GM12878 (cell line): ENCODE data around the gene MRGPRF. TPM values are rescaled to one million over a fixed set of nuclear protein-coding genes. Genes with fewer than 3 reads are reported as not detected.
A peak's percentile ranks its signal among the peaks of the same experiment; 100 is the strongest.

Experiments used
- ATAC-seq: fragments of 200-7000 bp; cut with Tn5 transposase; 3 replicates; pipeline ENCODE4 v1.9.1; 2020; ENCODE audit warnings: mild to moderate bottlenecking, moderate library complexity
- Bru-seq: library from RNA; stranded (reverse); fragments of 400-500 nt; gene quantifications from one replicate; lab custom pipeline; 2021; lab: Mats Ljungman, UMichigan
- BruChase-seq, 2 experiments: library from RNA; stranded (reverse); fragments of 400-500 nt; gene quantifications; one replicate each; lab custom pipeline; 2021; lab: Mats Ljungman, UMichigan
- BruUV-seq: library from RNA; stranded (reverse); fragments of 400-500 nt; replicated peaks from 2 replicates; lab custom pipeline; 2021; lab: Mats Ljungman, UMichigan
- CTCF ChIA-PET: fragments of 300-600 bp; sonication (Branson Sonifier 250); formaldehyde crosslinking; extraction: SDS; loops from one replicate; lab custom pipeline; 2021; ENCODE audit warnings: inconsistent platforms; lab: Yijun Ruan, JAX
- POLR2A ChIA-PET: fragments of 350-600 bp; formaldehyde crosslinking; extraction: SDS; loops from one replicate; lab custom pipeline; 2021; ENCODE audit warnings: inconsistent platforms; lab: Charles Lee
- RAD21 ChIA-PET: fragments of 300-600 bp; sonication (Branson Sonifier 250); formaldehyde crosslinking; loops from one replicate; lab custom pipeline; 2023; ENCODE audit warnings: antibody characterized with exemption; ENCODE audit not compliant: unreplicated experiment; lab: Charles Lee
- SMC1A ChIA-PET: fragments of 300-600 bp; sonication (Branson Sonifier 250); formaldehyde crosslinking; loops from one replicate; lab custom pipeline; 2023; ENCODE audit not compliant: unreplicated experiment, uncharacterized antibody; lab: Charles Lee
- DNase-seq: peaks from one replicate; pipeline ENCODE4 v3.0.0-alpha.2; 2011; ENCODE audit warnings: low read depth, low spot score
- FAIRE-seq: peaks from 3 replicates; lab custom pipeline; 2011; peaks lifted over from hg19 to GRCh38; lab: Jason Lieb, UNC
- H2AFZ ChIP-seq: 2 replicates; pipeline ENCODE4 v1.6.0; 2011; ENCODE audit warnings: low read depth, low read length, control low read depth; ENCODE audit not compliant: control insufficient read depth
- H3K27ac ChIP-seq: 2 replicates; pipeline ENCODE4 v1.5.1; 2011; ENCODE audit warnings: control low read depth; ENCODE audit not compliant: control insufficient read depth, insufficient read depth
- H3K27me3 ChIP-seq, 2 experiments: replicated peaks in 1 of 2; 2 replicates each; pipeline versions ENCODE4 v1.6.0 to v1.6.1; 2011; ENCODE audit warnings: low read length in 1 of 2; ENCODE audit not compliant: control insufficient read depth in 2 of 2, insufficient read depth in 2 of 2
- H3K36me3 ChIP-seq, 2 experiments: 2 replicates each; pipeline ENCODE4 v1.5.1; 2011; ENCODE audit warnings: low read length in 1 of 2; ENCODE audit not compliant: control insufficient read depth in 2 of 2, insufficient read depth in 2 of 2
- H3K4me1 ChIP-seq: 2 replicates; pipeline ENCODE4 v1.6.1; 2011; ENCODE audit warnings: mild to moderate bottlenecking, low read length, moderate library complexity, mixed read lengths; ENCODE audit not compliant: control insufficient read depth, insufficient read depth
- H3K4me2 ChIP-seq: 2 replicates; pipeline ENCODE4 v1.6.0; 2011; ENCODE audit warnings: control low read depth; ENCODE audit not compliant: control insufficient read depth, insufficient read depth
- H3K4me3 ChIP-seq: fragments of 200-600 bp; sonication (generic); 2 replicates; pipeline ENCODE4 v1.5.1; 2016
- H3K79me2 ChIP-seq: 2 replicates; pipeline ENCODE4 v1.6.0; 2011; ENCODE audit warnings: low read length; ENCODE audit not compliant: control insufficient read depth, insufficient read depth
- H3K9ac ChIP-seq: 2 replicates; pipeline ENCODE4 v1.8.0; 2011; ENCODE audit warnings: low read length, control low read depth, mixed read lengths; ENCODE audit not compliant: control insufficient read depth, insufficient read depth
- H3K9me3 ChIP-seq: replicated peaks from 3 replicates; pipeline ENCODE4 v1.5.1; 2011; ENCODE audit warnings: mild to moderate bottlenecking, low read length; ENCODE audit not compliant: control insufficient read depth, insufficient read depth
- H4K20me1 ChIP-seq: 2 replicates; pipeline ENCODE4 v1.6.0; 2011; ENCODE audit not compliant: control insufficient read depth, insufficient read depth
- CREM ChIP-seq: IDR thresholded peaks from 2 replicates; pipeline ENCODE4 v1.6.1; 2014; ENCODE audit warnings: antibody characterized with exemption, low read depth
- WGBS: methylation state at CpG from one replicate; pipeline ENCODE4 v1.1.6; 2016; ENCODE audit warnings: low lambda C conversion rate; ENCODE audit not compliant: insufficient replicate concordance, insufficient coverage; ENCODE audit errors: missing lambda C conversion rate; 5-methylcytosine and 5-hydroxymethylcytosine counted together
- in situ Hi-C: fragments of 300-500 bp; cut with MboI; formaldehyde crosslinking; loops from 9 replicates; pipeline ENCODE4 v1.14.3; 2018; ENCODE audit warnings: mixed read lengths
- intact Hi-C: fragments of 100-400 bp; cut with micrococcal nuclease; formaldehyde crosslinking; loops from one replicate; pipeline ENCODE4 v1.14.2; 2022; ENCODE audit not compliant: unreplicated experiment
- long read RNA-seq, 2 experiments: library from polyadenylated mRNA; unstranded; transcript quantifications; one replicate each; pipeline ENCODE4 v2.0.0, GENCODE V29; 2019 to 2020
- polyA minus RNA-seq, 3 experiments: library from RNA; depleted of rRNA, polyadenylated mRNA; stranded (reverse); fragments of >200 nt; gene quantifications; 2 replicates each; pipeline ENCODE4 v1.2.3, GENCODE V29; 2011
- polyA plus RNA-seq, 11 experiments: library from polyadenylated mRNA; depleted of rRNA in 4 of 11; unstranded in 6 of 11; stranded (reverse) in 5 of 11; fragments of >200 nt; fragmentation: Nextera tagmentation in 4 of 11; fragmentation: Illumina TruSeq in 1 of 11; extraction: Ambion mirVana in 4 of 11; extraction: Trizol in 1 of 11; gene quantifications; 1 replicate in 1 of 11; 2 replicates in 10 of 11; pipeline versions ENCODE4 v1.2.1 to v1.2.3, GENCODE V29; 2011 to 2016; ENCODE audit warnings: inconsistent platforms in 2 of 11, missing spikeins in 2 of 11, low read depth in 1 of 11
- total RNA-seq, 4 experiments: library from RNA; depleted of rRNA in 3 of 4; stranded (reverse); fragments of >200 nt in 3 of 4; fragmentation: Illumina TruSeq in 1 of 4; extraction: Trizol in 1 of 4; gene quantifications; 2 replicates each; pipeline versions ENCODE4 v1.2.1 to v1.2.3, GENCODE V29; 2013 to 2021
- TF ChIP-seq, protein P1 (sequence below): fragments of 450-650 bp; IDR thresholded peaks from 2 replicates; pipeline ENCODE4 v1.6.1; 2018; ENCODE audit warnings: mild to moderate bottlenecking, low read depth, moderate library complexity; ENCODE audit not compliant: partially characterized antibody
- TF ChIP-seq, protein P2 (sequence below), 3 experiments: IDR thresholded peaks in 2 of 3; conservative IDR thresholded peaks in 1 of 3; 2 replicates each; pipeline ENCODE4 v1.5.1; 2011; ENCODE audit warnings: low read depth in 3 of 3, low read length in 3 of 3, mild to moderate bottlenecking in 3 of 3, control low read depth in 2 of 3, moderate library complexity in 2 of 3, inconsistent platforms in 1 of 3, mixed read lengths in 1 of 3; ENCODE audit not compliant: control insufficient read depth in 2 of 3, insufficient read depth in 1 of 3; ENCODE audit errors: extremely low read depth in 1 of 3

The MRGPRF gene, protein sequence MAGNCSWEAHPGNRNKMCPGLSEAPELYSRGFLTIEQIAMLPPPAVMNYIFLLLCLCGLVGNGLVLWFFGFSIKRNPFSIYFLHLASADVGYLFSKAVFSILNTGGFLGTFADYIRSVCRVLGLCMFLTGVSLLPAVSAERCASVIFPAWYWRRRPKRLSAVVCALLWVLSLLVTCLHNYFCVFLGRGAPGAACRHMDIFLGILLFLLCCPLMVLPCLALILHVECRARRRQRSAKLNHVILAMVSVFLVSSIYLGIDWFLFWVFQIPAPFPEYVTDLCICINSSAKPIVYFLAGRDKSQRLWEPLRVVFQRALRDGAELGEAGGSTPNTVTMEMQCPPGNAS
- total RNA-seq (2013; cell fraction: nucleolus; rRNA removed), result not detected in 2 replicates
- not detected in 2 replicates for total RNA-seq (2014; rRNA removed)
- not detected in 2 replicates for total RNA-seq (2014; rRNA removed; fragmentation: Illumina TruSeq; extraction: Trizol)
- total RNA-seq (2021), result not detected in 2 replicates
- not detected for polyA plus RNA-seq (2011; ENCODE audit: low read depth)
- polyA plus RNA-seq (2011; rRNA removed), result not detected in 2 replicates
- not detected in 2 replicates for polyA plus RNA-seq (2011; cell fraction: cytosol; rRNA removed)
- not detected in 2 replicates for polyA plus RNA-seq (2011; cell fraction: nucleus; rRNA removed)
- polyA plus RNA-seq (2012), result not detected in 2 replicates
- not detected in 2 replicates for polyA plus RNA-seq (2014; fragmentation: Illumina TruSeq; extraction: Trizol)
- polyA plus RNA-seq (2014; fragmentation: Nextera tagmentation; extraction: Ambion mirVana), result not detected
- not detected in 2 replicates for polyA plus RNA-seq (2014; rRNA removed)
- polyA plus RNA-seq (2016; fragmentation: Nextera tagmentation; extraction: Ambion mirVana), result not detected
- not detected in 2 replicates for polyA minus RNA-seq (2011; rRNA and poly(A)+ RNA removed)
- not detected in 2 replicates for polyA minus RNA-seq (2011; cell fraction: cytosol; rRNA and poly(A)+ RNA removed)
- polyA minus RNA-seq (2011; cell fraction: nucleus; rRNA and poly(A)+ RNA removed), result not detected in 2 replicates
- Bru-seq, nascent RNA, result not detected
- percentile 4 among the genes with signal in this experiment for BruChase-seq, experiment 1, labeled RNA remaining after a 6-hour chase
- not detected for BruChase-seq, experiment 2, labeled RNA remaining after a 2-hour chase
- long read RNA-seq, experiment 1, result 0 reads
- long read RNA-seq, experiment 2, result 0 reads

DNA sequence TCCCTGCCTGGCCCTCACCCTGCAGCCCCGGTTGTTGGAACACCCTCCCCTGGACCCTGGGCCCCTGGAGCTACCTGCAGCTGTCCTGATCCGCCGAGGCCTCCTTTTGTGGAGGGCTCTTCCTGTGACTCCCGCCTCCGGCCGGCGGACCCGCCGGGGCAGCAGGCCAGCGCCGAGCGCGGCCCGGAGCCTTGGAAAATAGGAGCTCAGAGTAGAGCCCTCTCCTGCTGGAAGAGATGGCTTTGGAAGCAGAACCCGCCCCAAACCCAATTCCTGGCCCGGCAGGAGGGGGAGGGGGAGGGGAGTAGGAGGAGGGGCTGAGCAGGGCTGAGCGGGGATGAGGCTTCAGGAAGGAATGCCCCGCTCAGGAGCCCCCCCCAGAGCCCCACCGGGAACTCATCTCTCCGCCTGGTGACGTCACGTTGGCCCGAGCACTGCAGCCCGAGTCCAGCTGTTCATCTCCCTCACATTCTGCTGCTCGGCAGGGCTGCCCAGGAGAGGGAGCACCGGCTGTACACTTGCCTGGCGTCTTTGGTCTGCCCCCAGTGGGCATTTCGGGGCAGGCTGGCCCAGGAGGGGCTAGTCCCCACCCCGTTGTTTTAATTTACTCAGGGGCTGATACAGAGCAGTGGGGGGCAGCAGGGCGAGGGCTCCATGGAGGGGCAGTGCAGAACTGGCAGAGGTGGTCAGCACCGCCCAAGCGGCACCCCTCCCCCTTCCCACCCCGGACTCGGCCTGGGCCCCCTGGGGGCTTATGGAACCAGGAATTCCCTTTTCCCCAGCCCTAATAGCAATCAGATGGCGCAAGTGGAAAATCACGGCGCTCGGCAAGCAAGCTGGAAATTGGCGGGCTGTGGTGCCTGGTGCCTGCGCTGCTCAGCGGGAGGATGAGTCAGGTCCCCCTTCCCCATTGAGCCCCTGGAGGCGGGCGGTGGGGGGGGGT lies at the start of gene MRGPRF:
MRGPRF (minus strand) TSS at position 238 of the 943 bp plus-strand sequence. CDS start 3,345 bp downstream, outside the sequence.
- ChIA-PET SMC1A (no interaction called here), POLR2A (no interaction called here), CTCF (interaction anchor here (1.0 to 1.1 kb wide), 2 partner anchors 16 to 81 kb away, joined by 3 read pairs; no protein-coding TSS in a partner anchor), RAD21 (no interaction called here)
- ATAC-seq (peak; percentile 42), FAIRE-seq (no peak), DNase-seq (no peak)
- no peak within 1 kb of the TSS for H3K27ac ChIP-seq
- WGBS, result 15% methylated on average over 29 of the region's 43 CpGs
- no peak within 1 kb of the TSS for H3K4me3 ChIP-seq
- no peaks in the 10 kb centered on the region for H3K36me3 ChIP-seq
- intact Hi-C loops, result no loop called here
- no peaks in the 10 kb centered on the region for H4K20me1 ChIP-seq
- H3K9ac ChIP-seq, result no peak within 1 kb of the TSS
- H3K4me1 ChIP-seq, result no peaks in the 10 kb centered on the region
- H3K9me3 ChIP-seq, result no peaks in the 10 kb centered on the region
- in situ Hi-C loops, result no loop called here
- no peaks in the 10 kb centered on the region for H3K79me2 ChIP-seq
- H3K27me3 ChIP-seq, result peaks cover 3 to 4% of the 10 kb centered on the region in 2 experiments; a peak in 3 of 4 replicates
- no TSS peak for BruUV-seq
- TF ChIP-seq, protein P1, sequence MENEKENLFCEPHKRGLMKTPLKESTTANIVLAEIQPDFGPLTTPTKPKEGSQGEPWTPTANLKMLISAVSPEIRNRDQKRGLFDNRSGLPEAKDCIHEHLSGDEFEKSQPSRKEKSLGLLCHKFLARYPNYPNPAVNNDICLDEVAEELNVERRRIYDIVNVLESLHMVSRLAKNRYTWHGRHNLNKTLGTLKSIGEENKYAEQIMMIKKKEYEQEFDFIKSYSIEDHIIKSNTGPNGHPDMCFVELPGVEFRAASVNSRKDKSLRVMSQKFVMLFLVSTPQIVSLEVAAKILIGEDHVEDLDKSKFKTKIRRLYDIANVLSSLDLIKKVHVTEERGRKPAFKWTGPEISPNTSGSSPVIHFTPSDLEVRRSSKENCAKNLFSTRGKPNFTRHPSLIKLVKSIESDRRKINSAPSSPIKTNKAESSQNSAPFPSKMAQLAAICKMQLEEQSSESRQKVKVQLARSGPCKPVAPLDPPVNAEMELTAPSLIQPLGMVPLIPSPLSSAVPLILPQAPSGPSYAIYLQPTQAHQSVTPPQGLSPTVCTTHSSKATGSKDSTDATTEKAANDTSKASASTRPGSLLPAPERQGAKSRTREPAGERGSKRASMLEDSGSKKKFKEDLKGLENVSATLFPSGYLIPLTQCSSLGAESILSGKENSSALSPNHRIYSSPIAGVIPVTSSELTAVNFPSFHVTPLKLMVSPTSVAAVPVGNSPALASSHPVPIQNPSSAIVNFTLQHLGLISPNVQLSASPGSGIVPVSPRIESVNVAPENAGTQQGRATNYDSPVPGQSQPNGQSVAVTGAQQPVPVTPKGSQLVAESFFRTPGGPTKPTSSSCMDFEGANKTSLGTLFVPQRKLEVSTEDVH, result no peak
- TF ChIP-seq, protein P2, sequence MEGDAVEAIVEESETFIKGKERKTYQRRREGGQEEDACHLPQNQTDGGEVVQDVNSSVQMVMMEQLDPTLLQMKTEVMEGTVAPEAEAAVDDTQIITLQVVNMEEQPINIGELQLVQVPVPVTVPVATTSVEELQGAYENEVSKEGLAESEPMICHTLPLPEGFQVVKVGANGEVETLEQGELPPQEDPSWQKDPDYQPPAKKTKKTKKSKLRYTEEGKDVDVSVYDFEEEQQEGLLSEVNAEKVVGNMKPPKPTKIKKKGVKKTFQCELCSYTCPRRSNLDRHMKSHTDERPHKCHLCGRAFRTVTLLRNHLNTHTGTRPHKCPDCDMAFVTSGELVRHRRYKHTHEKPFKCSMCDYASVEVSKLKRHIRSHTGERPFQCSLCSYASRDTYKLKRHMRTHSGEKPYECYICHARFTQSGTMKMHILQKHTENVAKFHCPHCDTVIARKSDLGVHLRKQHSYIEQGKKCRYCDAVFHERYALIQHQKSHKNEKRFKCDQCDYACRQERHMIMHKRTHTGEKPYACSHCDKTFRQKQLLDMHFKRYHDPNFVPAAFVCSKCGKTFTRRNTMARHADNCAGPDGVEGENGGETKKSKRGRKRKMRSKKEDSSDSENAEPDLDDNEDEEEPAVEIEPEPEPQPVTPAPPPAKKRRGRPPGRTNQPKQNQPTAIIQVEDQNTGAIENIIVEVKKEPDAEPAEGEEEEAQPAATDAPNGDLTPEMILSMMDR (IDR thresholded peaks at IDR 0.05 in 2 of 3, conservative IDR thresholded peaks at IDR 0.05 in 1 of 3; ENCODE audit: control insufficient read depth in 2 of 3, extremely low read depth in 1 of 3, insufficient read depth in 1 of 3, low read depth in 3 of 3, low read length in 3 of 3), result peak in 2 of 3 experiments; percentile 7 to 18; a peak in 1 of 6 replicates
- 0 out of 2 replicates have a peak, but pooled peaks have one; percentile 11 for TF ChIP-seq CREM
- H3K4me2 ChIP-seq, result no peak within 1 kb of the TSS
- no peak within 1 kb of the TSS for H2AFZ ChIP-seq
